ENCODE results near the gene SLC22A23.

The SLC22A23 gene

DNA sequence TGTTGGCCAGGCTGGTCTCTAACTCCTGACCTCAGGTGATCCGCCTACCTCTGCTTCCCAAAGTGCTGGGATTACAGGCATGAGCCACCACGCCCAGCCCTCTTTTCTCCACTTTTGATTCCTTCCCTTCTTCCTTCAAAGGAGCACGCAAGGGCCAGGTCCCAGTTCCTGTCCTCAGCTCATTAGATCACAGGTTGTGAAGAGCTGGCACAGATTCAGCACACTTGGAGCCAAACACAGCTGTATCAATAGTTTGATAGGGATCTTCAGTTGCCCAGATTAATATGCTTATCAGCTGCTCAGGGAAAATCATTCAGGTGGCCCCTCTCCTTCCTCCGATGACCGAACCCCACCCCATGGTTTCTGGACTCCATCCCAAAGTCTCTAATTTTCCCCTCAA, 14.4 kb upstream of the SLC22A23 start:
- no peak for ATAC-seq
- DNase-seq: no peak

DNA sequence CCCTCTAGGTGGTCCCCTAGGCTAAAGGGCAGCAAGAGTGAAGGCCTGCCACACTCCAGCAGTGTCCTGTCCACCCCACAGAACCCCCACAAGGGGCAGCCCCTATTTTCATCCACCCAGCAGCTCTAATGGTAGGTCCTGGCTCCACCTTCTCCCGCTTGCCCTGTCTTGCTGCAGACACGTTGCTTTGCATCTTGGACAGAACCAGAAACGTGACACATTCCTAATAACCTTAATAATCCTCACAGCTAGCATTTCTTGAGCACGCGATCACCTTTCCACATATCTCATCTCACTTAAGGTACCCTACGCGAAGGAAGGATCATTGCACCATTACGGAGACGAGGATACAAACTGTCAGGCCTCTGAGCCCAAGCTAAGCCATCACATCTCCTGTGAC, 11.7 kb upstream of the SLC22A23 start:
- DNase-seq (no peak), ATAC-seq (no peak)

DNA sequence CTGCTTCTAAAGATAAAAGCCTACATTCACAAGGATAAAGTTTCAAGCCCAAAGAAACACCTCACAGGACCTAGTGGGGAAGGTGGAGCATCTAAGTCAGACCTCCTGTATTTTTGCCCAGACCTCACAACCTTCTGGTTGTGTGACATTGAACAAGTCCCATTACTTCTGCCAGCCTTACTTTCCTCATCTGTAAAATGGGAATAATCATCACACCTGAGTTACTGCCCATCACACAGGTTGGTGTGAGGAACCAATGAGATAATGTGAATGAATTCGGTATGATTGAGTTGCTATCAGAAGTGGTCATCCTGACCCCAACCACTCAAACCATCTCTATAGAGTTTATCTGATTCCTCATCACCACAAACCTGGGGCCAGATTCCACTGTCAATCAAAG, 11.1 kb upstream of the SLC22A23 start:
- DNase-seq (no peak), ATAC-seq (no peak)

DNA sequence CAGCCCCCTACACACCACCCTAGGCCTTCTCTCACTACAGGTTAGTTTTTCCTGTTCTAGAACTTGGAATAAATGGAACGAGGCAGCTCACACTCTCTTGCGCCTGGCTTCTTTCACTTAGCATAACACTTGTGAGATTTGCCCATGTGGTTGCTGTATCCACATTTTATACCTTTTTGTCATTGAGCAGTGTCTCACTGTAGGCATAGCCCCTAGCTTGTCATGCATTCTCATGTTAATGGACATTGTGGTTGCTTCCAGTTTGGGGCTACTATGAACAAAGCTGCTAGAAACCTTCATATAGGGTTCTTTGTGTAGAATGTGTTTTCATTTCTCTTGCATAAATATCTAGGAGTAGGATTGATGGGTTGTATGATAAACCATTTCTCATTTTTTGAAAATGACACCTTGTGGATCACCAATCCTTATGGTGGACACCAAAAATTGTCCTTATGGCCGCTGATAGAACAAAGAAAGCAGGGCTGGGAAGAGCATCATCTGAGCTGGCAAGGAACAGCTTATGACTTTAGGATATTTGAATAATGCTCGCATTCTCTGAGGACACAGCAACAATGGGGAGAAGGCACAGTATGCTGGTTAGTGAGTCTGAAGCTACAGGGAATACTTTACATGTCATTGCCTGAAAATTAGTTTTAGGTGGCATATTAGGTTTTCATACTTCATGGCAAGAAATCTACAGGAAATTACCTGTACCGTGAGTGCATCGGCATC, 9.8 kb upstream of the SLC22A23 start:
- no peak for DNase-seq
- ATAC-seq: no peak

- no peak for DNase-seq
- no peak for ATAC-seq
Measured at GRCh38 chr6:3460253-3460652, 3.4 kb upstream of the SLC22A23 start.

DNA sequence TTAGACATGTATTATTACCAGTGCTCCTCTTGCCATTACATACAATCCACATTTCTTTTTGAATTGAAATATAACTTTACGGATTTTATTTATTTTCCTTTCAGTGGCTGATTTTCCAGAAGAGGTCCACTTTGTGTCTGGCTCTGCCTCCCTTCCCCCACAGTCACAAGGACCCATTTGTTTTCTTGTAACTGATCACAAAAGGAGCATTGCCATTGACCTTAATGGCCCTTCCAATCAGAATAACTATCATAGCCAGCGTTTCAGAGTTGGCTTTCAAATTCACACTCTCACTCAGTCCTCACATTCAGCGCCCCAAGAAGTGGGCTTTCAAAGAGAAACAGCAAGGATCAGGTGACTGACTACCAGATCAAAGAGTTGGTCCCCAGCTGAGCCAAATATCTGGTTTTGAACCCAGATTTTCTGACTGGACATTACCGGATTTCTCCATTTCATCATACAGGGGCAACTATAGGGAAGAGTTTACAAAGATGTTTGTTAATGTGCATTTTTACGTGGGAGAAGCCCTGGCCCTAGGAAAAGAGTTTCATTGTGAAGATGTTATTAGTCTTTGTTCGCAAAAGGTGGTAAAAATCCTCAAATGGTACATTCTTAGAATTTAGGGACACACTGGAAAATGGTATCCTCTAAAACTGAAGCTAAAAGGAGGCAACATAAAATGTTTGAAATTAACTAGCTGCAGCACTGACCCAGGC, 2.0 kb upstream of the SLC22A23 start:
- ATAC-seq (no peak), DNase-seq (no peak)

- DNase-seq (no peak), ATAC-seq (no peak)
Measured at GRCh38 chr6:3457710-3458602, 1.1 kb upstream of the SLC22A23 start.

DNA sequence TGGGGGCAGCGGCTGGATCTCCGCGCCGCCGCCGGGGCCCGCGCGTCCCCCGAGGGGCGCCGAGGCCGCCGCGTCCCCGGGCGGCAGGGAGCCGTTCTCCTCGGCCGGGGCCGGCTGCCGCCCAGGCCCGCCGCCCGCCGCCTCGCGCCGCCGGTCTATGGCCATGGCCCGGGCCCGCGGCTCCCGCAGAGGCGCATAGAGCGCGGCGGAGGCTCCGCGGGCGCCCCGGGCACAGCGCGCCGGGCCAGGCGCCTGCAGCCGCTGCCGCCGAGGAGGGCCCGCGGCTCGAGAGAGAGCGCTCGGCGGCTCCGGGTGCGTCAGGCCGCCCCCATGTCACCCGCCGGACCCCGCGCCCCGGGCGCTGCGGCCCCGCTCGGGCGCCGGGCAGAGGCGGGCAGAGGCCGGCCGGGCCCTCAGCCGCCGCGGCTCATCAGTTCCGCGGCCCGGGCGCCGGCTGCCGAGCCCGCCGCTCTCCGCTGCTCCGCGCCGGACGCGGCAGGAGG, 404 bp downstream of the SLC22A23 start:
- peak; percentile 11 for DNase-seq

DNA sequence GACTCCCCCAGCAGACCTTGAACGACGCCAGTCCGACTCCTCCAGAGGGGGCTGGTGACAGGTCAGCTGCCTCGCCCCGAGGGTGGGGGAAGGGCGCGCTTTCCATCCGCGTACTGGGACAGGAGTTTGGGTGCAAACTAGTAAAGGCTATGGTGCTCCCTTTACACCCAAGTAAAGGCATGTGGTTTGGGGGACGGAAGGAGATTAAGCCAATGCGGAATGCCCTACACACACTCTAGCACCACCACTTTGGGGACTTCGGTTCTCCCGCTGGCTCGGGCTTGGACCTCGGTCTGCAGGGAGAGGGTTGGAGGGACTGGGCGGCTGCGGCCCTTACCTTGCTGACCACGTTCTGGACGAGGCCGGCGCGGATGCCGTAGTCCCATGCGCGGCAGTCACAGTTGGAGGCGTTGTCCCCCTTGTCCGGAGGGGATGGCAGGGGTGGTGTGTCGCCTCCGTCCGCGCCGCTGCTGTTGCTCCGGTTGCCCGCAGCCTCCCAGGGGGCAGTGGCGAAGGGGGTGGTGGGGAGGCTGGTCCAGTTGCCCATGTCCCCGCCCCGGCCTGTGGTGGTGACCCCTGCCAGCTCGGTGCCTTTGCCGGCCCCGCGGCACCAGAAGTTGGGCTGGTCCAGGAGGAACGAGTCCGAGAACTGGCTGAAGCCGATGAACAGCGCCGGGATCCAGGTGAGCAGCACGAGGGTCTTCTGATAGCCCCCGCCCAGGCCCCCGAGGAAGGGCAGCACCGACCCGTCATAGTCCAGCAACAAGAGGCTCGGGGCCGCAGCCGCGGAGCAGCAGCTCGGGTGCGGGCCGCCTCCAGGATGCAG, 1.1 kb downstream of the SLC22A23 start:
- ATAC-seq: no peak
- peak; percentile 21 for DNase-seq

More for the DNA sequence above, 404 bp downstream of the SLC22A23 start:
- peak; percentile 52 for ATAC-seq

DNA sequence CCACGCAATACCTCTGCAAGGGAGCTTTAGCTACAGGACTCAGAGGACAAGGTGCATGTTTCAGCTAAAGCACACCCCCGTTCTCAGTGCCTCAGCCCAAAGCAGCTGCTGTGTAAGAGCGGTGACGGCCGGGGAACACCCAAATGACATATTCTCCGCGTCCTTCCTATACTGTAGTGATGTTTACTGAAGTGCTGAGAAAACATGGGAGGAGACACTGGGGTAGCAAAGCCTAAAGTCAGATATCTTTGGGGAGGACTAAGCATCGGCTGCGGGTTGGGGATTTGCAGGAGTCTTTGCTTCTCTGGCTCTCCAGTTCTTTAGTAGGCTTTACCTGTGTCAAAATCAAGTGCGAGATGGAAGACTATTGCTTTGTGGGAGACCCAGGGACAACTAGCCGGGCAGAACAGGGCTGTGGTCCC, 1.7 kb downstream of the SLC22A23 start:
- DNase-seq: no peak
- no peak for ATAC-seq

DNA sequence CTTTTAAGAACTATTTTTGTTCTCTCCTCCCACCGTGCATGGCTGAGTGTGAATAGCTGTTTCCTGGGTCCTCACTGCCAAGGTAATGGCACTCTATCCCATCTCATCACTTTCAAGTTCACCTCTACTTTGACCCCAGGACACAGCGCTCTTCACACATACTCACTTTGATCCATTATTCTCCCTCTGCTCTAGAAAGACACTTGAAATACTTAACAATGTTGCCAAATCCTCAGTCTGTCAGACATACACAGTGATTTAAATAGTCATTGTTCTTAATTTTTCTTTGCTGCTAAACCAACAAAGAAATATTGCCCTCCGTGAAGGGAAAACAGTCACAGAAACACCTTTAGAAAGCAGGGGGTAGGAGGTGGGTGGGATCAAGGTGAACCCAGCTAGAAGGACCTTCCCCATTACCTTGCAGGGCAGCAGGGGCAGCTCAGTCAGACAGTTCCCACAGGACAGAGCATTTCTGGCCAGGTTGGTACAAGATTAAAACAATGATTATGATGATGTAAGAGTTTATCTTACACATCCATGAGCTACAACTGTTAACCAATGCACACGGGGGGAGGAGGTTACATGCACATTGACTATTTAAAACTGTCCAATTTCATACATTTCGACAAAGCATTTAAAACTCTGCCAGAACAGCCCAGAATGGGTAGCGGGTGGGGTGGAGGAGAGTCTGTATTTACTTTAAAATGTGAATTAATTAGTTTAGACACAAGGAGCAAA, 2.4 kb downstream of the SLC22A23 start:
- no peak for DNase-seq
- no peak for ATAC-seq

- no peak for DNase-seq
- ATAC-seq: no peak
Measured at GRCh38 chr6:3453413-3454272, 3.2 kb downstream of the SLC22A23 start.

- no peak for ATAC-seq
- no peak for DNase-seq
Measured at GRCh38 chr6:3451498-3451897, 5.4 kb downstream of the SLC22A23 start.

- no peak for ATAC-seq
- DNase-seq: no peak
Measured at GRCh38 chr6:3450888-3451287, 6.0 kb downstream of the SLC22A23 start.

DNA sequence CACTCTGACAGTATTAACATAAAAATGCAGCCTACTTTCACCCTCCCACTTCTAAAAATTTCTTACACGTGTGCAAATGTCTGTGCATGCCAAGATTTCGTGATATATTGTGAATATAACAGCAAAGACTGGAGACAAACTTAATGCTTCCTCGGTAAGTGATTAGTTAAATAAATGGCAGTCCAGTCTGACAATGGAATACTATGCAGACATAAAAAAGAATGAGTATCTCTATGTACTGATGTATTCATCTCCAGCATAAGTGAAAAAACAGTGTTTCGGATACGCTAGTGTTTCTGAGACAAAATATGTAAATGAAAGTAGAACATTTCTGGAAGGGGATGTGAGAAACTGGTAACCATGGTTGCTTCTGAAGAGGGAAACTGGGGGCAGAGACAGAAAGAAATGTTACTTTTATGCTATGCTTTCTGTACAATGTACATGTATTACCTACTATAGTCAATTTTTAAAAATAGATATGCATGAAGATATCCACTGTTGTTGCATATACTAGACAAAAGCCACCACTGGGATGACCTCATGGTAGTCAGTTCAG, 7.0 kb downstream of the SLC22A23 start:
- ATAC-seq (no peak), DNase-seq (no peak)

- ATAC-seq: no peak
- DNase-seq: no peak
Measured at GRCh38 chr6:3449321-3449720, 7.5 kb downstream of the SLC22A23 start.

GRCh38 chr6:3447005-3447404, 9.8 kb downstream of the SLC22A23 start:
- ATAC-seq (no peak), DNase-seq (no peak)

DNA sequence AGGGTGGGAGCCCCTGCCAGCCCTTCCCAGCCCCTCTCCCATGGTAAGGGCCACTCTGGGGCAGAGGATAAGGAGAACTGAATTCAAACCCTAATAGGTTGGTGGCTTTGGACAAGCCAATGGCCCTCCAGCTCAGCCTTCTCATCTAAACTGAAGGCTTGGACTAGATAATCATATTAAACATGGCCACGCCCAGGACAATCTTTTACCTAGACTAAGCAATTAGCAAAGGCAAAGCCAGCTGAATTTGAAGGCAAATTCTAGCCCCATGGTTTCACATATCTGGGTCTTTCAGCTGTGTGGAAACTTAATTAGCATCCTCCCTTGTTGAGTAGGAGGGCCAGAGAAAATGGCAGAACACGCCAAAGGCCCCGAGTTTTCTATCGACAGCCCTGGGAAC, 10.7 kb downstream of the SLC22A23 start:
- no peak for DNase-seq

DNA sequence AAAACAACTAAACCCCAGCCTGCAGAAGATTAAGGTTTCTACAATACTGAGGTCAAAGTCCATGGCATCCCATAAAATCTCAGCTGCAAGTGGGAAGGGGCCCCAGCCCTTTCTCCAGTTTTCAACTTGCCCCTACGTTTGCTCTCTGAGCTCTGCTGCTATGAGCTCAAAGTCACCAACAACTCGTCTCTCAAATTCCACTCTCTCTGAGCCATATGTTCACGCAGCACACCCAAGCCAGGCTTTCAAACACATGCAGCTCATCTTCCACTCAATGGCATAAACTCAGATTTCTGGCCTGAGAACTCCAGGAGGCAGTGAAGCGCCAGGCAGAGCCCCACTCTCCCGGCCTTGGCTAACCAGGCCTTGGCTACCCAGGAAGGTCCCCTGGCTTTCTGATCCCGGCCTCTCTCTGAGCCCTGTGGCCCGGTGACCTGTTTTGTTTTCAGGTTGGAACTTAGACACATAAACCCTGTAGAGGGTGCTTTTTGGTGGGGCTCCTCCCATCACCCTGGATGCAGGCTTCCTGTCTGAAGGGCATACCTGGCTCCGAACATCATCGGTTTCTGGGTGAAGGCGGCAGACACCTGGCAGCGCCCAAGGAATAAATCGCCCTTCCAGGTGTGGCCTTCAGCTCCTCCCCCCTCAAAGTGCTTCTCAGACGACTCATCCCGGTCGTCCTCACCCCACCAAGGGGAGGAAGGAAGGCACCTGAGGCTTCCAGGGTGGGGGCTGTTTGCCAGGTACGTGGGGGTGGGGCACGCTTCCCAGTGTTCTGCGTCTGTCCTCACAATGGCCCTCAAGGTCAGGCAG, 12.4 kb downstream of the SLC22A23 start:
- DNase-seq (no peak), ATAC-seq (no peak)

More for the DNA sequence above, 10.7 kb downstream of the SLC22A23 start:
- no peak for ATAC-seq

Measured in stimulated activated naive CD8-positive, alpha-beta T cell treated with anti-CD3 and anti-CD28 coated beads, Interleukin-15, Interleukin-2, amounts not matched to agents 100 U/mL and 50 U/mL, for 24 hours (primary cell).